GM19238 (cell line): ENCODE results near the gene STMND1.

Experiments used
- DNase-seq: peaks from one replicate; pipeline ENCODE4 v3.0.0; 2011; ENCODE audit warnings: low spot score; ENCODE audit not compliant: insufficient read length

Gene STMND1

DNA sequence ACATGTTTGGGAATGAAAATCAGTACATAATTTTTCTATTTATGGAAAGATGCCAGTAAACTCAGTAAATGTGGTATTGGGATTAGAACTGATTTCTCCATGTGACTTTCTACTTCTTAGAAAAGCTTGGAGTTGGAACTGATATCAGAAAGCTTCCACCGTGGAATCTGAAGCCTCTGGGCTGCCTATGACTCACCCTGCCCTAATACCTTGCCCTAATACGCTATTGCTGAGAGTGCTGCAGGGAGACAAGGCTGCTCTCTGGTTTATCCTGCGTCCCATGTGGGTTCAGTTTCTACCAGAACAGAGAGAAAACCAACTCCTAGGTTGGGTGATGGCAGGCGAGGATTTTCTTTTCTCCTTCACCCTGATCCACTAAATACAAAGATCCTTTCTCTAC, 3.3 kb upstream of the STMND1 start:
- DNase-seq, result no peak

DNA sequence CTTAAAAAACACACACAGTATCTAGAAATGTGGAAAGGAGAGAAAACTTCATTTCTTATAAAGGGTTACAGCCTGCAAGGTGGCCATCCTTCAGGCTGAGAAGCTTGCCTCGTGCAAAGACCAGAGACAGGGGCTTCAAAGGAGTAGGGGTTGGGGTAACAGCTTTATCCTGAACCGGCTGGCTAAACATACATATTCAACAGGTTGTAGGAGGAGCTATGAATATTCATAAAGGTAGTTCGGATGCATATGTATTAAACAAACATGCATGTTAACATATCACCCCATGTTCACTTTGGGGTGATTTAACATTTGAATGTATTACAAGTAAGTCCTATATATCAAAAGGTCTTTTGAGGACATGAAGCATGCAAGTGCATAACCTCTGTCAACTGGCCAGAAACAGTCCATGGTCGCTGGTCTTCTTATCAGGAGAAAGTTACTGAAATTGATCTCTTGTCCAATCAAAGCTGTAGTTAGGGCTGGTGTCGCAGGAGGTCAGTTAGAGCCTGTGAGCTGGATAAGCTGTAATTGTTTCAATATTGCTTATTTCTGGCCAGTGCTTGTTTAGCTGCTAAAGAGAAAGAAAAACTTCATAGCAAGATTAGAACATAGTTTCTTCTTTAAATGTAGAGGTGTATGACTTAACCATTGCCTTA, 2.3 kb upstream of the STMND1 start:
- DNase-seq, result no peak

DNA sequence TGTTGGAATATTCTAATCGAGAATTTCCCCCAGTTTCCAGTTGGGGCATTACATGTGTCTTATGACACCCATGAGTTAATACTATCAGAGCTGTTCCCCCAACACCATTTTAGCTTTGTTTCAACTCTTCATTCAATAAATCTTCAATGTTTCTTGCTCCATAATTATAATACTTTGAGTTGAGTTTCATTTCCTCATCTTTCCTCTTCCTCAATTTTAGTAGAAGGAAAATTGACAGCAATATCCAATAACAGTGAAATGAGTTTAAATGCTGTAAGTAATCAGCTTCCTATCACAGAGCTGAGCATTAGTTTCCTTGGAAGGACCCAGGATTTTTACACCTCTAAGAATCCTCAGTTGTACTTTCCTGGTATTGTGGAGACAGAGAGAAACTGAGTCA, 1.0 kb upstream of the STMND1 start:
- DNase-seq, result no peak

DNA sequence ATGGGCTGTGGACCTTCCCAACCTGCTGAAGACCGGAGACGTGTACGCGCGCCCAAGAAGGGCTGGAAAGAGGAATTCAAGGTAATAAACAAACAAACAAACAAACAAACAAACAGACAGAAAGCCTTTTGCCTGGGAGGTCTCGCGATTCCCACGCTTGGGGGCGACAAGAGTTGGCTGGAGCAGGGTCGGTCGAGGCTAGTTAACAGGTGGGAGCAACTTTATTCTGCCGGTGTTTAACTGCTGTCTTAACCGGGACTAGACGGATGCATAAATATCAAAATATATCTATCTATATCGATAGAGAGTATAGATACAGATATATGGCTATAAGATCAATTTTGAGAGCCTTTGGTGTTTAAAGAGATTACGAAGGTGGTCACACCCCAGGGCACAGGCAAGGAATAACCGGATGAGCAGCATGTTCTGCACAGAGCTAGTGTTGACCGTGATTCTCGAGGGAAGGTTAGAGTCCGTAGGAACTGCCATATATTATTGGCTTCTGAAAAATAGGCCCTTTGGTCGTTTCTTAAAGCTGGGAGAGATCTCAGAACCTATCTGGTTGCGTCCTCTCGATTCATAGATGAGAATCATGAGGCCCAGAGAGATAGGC, 514 bp downstream of the STMND1 start:
- DNase-seq, result no peak

DNA sequence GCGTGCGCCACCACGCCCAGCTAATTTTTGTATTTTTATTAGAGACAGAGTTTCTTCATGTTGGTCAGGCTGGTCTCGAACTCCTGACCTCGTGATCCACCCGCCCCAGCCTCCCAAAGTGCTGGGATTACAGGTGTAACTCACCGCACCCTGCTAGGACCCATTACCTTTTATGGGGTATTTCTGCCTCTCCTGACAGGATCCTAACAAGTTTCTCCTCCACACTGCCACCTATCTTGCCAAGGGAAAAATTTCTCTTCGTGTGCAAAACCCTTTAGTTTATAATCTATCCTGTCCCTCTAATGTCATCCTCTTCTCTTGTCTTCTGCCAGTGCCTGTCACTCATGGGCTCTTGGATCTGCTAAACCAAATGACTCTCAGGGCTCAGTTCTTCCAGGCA, 1.9 kb downstream of the STMND1 start:
- no peak for DNase-seq

DNA sequence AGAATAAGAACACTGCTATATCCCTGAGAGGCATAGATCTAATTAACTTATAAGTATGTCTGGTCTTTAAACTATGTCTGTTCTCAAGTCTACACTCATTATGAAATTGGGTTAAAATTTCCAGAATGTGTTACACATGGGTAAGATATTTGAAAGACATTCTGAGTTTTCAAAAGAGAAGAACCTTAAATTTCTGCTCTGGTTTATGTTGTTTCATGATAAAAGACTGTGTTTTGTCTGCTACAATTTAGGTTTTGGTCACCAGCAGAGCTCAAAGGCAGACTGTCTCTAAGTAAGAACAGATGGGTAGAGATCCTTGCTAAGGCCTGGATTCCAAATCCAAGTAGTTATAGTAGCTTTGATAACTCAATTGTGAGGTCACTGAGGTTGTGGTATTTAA, 6.0 kb downstream of the STMND1 start:
- DNase-seq, result no peak

DNA sequence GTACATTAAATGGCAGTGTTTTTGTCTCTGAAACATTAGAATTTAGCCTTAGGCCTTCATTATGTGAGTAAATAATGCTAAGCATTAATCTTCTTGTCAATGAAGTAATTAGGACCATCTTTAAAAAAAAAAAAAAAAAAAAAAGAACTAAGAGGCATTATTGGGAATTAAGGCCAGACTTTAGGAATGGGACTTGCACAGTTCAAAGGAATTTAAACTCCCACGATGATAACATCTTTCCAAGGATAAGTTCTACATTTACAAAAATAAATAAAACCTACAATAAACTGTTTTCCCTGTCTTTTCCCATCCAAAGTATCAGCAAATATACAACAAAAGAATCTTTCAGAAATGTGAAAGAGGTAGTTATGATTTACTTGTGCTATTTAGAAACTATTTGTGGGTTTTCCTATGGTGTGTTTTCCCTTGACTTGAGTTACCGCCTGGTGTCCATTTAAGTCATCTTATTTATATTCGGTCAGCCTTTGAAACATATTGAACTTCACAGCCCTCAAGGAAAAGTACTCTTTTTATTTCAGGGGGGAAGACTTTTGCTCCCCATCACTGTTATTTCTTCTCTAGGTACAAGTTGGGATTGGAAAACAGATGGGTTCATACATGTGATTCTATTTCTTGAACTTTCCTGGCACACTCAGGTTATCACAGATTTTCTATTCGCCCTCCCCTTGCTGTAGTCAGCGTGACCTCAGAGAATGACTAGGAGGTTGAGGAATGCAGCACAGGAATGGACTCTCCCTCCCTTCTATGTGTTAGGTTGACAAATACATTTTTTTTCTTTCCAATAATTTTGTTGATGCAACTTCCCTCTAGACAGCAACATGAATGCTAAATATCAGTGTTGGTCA, 13.6 kb downstream of the STMND1 start:
- DNase-seq, result no peak

DNA sequence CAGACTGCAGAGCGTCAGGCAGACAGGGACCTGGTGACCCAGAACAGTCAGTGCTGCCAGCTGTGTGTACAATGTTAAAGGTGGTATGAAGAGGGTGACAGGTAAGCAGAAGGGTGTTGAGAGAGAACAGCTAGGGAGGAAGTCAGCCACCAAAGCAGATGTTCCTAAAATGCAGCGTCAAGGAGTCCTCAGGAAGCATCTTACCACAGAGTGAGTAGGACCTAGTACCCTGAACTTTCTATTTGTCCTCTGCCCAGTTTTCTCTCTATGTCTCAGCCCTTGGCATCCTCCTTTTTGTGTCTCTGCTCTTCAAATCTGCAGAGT, 14.2 kb downstream of the STMND1 start:
- no peak for DNase-seq

DNA sequence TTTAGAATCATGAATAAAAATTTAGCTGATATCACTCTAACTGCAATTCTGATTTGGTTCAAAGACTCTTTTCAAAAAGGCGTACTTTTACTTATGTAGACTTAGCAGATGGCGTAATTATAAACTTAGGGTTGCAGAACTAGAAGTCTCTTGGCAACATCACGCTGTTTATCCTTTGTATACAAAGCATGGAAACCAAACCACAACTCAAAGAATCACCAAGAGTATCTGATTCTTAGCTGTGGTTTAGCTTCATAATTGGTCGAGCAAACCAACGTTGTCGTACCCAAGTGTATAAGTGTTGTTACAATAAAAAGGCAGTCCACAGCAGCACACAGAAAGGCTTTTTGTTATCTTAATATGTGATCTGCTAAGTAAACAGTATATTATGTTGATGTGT, 18.2 kb downstream of the STMND1 start:
- DNase-seq, result no peak

DNA sequence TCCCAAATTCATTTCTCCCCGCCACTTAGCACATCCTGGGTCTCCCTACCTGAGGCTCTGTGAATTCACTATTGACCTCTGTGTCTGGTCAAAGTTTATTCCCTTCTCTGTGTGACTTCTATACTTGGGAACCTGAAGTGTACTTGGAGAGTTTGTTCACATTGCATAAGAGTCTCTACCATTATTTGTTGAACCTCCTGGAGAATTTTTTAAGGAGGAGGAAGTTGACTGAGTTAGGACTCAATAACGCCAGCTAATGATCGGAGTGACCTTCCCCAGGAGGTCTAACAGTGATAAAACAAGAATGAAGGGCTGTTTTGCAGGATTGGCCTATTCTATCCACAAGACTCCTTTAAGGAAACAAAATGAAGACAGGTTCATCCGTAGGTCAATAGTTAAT, 23.6 kb downstream of the STMND1 start:
- no peak for DNase-seq

DNA sequence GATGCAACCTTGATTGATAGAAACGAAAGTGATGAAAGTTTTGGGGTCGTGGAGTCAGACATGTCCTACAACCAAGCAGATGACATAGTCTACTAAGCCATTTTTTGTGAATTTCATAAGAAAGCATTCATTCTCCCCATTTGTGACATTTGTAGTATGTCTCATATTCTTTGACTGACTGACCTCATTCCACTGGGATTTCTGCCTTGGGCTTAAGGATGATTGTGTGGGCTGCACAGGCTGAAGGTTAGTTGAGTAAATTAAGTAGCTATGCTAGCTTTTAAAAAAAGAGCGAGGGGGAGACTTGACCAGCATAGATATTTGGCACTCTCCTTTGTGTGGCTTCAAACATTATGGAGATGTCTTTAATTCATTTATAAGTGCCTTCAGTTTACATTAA, 28.9 kb downstream of the STMND1 start:
- DNase-seq, result no peak

DNA sequence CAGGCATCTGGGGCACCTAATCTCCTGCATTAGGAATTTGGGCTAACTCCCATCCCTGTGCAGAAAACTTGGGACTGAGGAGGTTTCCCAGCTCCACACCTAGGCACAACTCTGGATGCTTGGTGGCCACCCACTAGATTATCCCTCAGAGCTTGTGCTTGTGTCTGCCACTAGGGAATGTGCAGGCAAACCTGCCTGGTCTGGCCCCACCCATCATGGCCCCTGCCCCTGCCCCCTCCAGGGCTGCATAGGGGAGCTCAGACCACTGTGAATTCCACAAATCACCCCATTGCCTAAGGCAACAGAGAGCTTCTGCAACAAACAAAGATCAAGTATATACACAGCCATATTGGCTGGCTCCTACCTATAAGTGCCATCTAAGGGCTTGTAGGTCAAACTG, 31.1 kb downstream of the STMND1 start:
- DNase-seq, result no peak

DNA sequence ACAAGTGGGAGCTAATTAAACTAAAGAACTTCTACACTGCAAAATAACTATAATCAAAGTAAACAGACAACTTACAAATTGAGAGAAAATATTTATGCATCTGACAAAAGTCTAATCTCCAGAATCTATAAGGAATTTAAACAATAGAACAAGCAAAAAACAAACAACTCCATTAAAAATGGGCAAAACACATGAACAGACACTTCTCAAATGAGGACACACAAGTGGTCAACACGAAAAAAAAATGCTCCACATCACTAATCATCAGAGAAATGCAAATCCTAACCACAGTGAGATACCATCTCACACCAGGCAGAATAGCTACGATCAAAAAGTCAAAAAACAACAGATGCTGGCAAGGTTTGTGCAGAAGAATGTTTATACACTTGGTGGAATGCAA, 36.2 kb downstream of the STMND1 start:
- no peak for DNase-seq

DNA sequence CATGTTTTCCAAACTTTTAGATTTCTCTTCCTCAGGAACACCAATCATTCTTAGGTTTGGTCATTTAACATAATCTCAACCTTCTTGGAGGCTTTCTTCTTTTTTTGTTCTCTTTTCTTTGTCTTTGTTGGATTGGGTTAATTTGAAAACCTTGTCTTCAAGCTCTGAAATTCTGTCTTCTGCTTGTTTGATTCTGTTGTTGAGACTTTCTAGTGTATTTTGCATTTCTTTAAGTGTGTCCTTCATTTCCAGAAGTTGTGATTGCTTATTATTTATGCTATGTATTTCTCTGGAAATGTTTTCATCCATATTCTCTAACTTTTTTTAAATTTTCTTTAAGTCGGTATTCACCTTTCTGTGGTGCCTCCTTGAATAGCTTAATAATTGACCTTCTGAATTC, 42.2 kb downstream of the STMND1 start:
- no peak for DNase-seq

DNA sequence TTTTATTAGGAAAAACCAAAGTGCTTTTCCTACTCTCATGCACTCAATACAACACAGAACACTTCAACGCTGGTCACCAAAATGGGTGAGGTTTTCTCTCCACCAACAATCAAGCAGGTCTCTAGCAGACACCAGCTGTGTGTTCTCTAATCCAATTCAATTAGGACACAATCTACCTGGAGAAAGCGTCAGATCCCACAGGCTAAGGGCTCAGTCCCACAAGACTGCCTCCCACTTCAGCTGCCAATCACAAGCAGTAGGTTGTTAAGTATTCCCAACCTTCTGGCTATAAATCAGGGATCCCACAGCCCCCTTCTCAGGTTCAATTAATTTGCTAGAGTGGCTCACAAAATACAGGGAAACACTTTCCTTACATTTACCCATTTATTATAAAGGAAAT, 47.7 kb downstream of the STMND1 start:
- DNase-seq, result no peak

DNA sequence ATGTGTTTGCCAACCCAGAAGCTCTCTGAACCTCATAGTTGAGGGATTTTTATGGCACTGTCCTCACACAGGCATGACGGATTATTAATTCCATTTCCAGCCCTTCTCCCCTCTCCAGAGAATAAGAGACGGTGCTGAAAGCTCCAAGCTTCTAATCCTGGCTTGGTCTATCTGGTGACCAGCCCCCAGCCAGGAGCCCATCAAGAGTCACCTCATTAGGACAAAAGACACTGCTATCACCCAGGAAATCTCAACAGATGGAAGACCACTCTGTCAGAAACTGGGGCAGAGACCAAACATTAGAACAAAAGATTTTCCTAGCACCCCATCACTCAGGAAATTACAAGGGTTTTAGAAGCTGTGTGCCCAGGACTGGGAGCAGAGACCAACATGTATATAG, 48.2 kb downstream of the STMND1 start:
- no peak for DNase-seq

DNA sequence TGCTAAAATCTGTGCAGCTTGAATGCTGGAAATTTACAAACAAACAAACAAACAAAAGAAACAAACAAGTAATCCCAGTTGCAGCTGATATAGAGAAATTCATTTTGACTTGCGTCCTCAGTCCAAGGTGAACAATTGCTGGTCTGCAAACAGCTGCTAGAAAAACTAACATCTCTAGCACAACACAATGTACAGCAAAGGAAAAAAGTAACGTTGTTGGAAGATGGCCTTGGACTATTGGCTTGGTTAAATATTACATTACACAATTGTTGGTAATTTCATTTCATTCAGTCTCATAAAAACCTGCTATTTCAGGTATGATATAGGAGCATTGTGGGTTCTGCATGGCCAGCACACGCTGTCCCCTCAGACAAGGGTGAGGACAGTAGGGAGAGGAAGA, 50.0 kb downstream of the STMND1 start:
- DNase-seq, result no peak

DNA sequence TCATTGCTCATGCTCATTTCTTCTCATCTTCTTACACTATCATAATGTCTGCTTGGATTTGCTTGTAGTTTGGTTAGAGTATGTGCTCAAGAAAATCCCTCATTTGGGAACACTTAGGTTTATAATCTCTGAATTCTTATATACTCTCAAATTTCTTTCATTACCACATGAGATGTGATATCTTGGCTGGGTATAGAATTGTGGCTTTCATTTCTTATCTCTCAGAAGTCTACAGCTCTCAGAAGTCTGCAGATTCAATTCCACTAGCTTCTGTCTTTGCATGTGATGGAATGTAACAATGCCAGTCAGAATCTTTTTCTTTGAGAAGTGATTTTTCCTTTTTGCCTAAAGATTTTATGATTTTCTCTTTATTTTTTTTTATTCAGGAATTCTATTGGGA, 50.9 kb downstream of the STMND1 start:
- no peak for DNase-seq

DNA sequence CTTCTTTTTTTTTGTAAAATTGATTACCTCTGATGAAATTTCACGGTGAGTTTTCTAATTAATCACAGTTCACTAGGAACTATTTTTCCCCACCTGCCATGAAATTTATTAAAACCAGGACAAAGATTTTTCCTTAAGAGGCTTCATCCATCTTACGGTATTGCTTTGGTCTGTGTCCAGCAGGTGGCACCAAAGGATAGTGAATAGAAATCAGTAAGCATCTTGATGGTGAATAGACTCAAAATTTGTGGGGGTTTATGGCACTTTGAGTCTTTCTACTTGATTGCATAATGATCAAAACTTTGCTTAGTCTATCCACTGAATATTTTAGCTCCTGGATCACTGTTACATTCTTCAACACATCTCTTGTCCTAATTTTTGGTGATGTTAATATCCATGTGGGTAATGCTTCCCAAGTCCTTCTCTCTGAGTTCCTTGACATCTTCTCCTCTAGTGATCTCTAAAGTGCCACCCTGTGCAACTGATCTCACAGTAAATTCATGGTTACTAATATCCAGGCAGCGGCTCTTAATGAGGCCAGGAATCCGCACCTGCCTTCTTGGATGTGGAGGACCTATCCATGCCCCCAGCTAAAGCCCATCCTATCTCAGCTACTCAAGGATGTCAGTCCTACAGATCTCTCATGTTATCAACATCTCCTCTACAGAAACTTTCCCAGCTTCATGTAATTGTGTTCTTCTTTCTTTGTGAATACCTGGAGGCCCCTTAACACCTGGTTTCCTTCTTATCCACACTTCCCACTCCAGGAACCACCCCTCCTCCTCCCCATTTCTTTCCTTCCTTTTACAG, 54.5 kb downstream of the STMND1 start:
- peak; percentile 11 for DNase-seq

DNA sequence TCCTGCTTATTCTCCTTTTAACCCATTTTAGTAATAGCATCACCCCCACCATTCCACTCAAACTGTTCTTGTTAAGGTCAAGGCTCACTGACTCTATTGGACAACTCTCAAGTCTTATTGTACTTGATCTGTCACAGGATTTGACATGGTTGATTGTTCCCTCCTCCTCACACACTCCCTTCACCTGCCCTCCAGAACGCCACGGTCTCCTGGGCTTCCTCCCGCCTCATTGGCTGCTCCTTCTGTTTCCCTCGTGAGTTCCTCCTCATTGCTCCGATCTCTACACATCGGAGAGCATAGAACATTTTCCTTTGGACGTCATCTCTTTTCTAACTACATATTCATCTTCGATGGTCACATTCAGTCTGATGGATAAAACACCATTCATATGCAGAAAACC, 55.1 kb downstream of the STMND1 start:
- no peak for DNase-seq

DNA sequence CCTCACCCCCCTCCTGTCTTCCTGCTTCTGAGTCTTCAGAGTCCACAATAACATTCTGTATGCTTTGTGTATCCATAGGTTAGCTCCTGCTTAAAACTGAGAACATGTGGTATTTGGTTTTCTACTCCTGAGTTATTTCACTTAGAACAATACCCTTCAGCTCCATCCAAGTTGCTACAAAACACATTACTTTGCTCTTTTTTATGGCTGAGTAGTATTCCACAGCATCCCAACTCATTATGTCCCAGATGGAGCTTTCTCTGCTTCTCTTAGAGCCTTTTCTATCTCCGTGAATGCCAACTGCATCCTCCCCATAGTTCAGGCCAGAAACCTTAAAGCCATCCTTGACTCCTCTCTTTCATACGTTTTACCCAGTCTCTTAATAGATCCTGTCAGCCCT, 55.8 kb downstream of the STMND1 start:
- no peak for DNase-seq

DNA sequence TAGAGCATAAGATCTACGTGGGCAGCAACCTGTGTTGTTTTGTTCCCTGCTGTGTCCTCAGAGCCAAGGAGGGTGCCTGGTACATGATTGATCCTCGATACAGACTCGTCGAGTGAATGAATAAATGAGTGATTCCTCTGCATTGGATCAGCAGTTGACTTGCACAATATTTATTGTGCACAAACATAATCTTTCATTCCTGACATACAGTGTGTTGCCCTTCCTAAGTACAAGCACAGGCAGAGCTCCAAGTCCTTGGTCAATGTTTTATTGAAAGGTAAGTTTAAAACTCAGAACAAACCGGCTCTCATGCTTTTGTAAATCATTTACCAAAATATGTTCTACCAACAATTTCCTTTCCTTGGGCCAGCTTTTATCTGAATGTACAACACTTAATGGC, 57.4 kb downstream of the STMND1 start:
- no peak for DNase-seq
